HCT116 (cell line): ENCODE results near the gene GUK1.

ENCODE experiments used
- ATF3 ChIP-seq: IDR thresholded peaks from 2 replicates; pipeline ENCODE4 v1.6.1; 2012
- EZH2 ChIP-seq: fragments of 200-600 bp; sonication (generic); IDR thresholded peaks from 2 replicates; pipeline ENCODE4 v1.6.1; 2017; ENCODE audit warnings: antibody characterized with exemption, mixed run types
- POLR2A ChIP-seq: IDR thresholded peaks from 2 replicates; pipeline ENCODE4 v1.7.0; 2011; ENCODE audit warnings: borderline replicate concordance; ENCODE audit not compliant: insufficient read depth, insufficient read length; ENCODE audit errors: extremely low read depth
- ZFX ChIP-seq: fragments of 450-650 bp; IDR thresholded peaks from 2 replicates; pipeline ENCODE4 v1.6.1; 2017
- TF ChIP-seq, protein P1 (sequence below), 3 experiments: fragments of 200-600 bp in 1 of 3; sonication (generic) in 1 of 3; IDR thresholded peaks in 2 of 3; conservative IDR thresholded peaks in 1 of 3; 2 replicates each; pipeline ENCODE4 v1.5.1; 2012 to 2017; ENCODE audit warnings: low read depth in 2 of 3, low read length in 2 of 3, antibody characterized with exemption in 1 of 3, borderline replicate concordance in 1 of 3, control low read depth in 1 of 3, mild to moderate bottlenecking in 1 of 3, mixed read lengths in 1 of 3, mixed run types in 1 of 3, moderate library complexity in 1 of 3; ENCODE audit not compliant: insufficient read depth in 1 of 3

GRCh38 chr1:228184152-228184551 lies 44.1 kb downstream of the GUK1 start:
- TF ChIP-seq EZH2, result no peak
- TF ChIP-seq ATF3, result no peak
- TF ChIP-seq, protein P1, sequence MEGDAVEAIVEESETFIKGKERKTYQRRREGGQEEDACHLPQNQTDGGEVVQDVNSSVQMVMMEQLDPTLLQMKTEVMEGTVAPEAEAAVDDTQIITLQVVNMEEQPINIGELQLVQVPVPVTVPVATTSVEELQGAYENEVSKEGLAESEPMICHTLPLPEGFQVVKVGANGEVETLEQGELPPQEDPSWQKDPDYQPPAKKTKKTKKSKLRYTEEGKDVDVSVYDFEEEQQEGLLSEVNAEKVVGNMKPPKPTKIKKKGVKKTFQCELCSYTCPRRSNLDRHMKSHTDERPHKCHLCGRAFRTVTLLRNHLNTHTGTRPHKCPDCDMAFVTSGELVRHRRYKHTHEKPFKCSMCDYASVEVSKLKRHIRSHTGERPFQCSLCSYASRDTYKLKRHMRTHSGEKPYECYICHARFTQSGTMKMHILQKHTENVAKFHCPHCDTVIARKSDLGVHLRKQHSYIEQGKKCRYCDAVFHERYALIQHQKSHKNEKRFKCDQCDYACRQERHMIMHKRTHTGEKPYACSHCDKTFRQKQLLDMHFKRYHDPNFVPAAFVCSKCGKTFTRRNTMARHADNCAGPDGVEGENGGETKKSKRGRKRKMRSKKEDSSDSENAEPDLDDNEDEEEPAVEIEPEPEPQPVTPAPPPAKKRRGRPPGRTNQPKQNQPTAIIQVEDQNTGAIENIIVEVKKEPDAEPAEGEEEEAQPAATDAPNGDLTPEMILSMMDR (IDR thresholded peaks at IDR 0.05 in 2 of 3, conservative IDR thresholded peaks at IDR 0.05 in 1 of 3; ENCODE audit: borderline replicate concordance in 1 of 3, insufficient read depth in 1 of 3, low read depth in 2 of 3, low read length in 2 of 3), result no peak
- TF ChIP-seq ZFX, result no peak
- no peak for TF ChIP-seq POLR2A
